Fibroblast of peridontal ligament (primary cell): ENCODE measurements around the gene C4BPA.
A peak's percentile ranks its signal among the peaks of the same experiment; 100 is the strongest.

Experiments
- DNase-seq: peaks from one replicate; pipeline ENCODE4 v3.0.0-alpha.2; 2010; ENCODE audit errors: extremely low read depth

The C4BPA gene

GRCh38 chr1:207103892-207104373 is at the start of gene C4BPA:
TSS of gene C4BPA (plus strand) at chr1:207104233. CDS start at chr1:207113026, 8,793 bp downstream.
- no peak for DNase-seq

GRCh38 chr1:207054491-207054890 is 49.5 kb upstream of the C4BPA start:
- DNase-seq: no peak

DNA sequence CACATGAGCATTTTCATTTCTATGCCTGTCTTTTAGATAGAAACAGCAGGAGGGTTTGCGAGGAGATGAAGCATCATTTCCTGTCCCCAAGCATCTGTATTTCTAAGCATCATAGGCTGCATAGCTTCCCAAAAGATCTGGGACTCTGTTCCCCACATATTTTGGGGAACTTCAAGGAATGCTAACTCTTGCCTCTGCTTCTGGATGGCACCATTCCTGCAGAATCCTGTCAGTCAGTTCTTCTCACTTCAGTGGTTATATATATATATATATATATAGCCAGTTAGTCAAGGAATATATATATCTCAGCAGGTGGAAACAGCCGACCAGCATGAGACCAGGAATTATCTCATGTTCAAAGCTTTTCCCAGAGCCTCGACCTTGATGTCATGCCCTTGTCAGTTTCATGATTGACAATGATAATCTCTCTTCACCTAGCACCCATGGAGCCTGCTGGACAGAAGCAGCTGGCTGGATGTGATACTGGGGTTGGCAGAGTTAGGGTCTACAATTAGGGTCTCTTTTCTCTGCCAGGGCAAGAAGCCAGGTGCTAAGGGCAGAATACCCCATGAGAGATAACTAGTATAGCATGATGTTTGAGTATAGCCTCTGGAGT is 48.5 kb upstream of the C4BPA start:
- DNase-seq: no peak

DNA sequence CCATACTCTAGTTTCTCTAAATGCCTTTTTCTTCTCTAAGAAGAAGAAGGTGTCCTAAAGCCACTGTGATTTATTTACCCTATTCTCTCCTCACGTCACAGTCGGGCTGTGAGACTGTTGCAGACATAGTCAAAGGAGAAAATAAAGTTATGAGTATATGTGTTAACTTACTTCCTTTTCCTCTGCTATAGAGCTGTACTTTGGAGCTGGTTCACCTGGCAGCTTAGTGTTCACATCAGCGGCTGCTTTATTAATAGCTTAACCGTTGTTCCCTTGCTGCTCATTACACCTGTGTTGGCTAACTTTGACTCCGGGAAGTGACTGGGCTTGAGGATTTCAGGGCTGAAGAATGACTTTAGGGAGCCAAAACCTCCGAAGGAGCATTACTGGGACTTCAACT is 47.4 kb upstream of the C4BPA start:
- DNase-seq: no peak

DNA sequence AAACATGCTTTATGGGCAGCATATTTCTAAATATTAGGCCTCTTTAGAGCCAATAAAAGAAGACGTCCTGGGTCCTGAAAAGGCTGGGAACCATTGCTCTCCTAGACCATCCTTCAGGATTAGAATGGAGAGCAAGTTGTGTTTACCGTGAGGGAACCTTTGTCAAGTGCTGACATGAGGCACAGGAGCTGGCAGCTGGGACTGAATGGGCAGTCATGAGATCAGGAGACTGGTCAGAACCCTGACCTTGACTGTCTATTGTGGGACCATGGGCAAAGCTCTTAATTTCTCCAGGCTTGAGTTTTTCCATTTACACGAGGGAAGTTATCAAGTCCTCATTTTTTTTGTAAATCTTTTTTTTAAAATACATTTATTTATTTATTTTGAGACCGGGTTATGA is 45.8 kb upstream of the C4BPA start:
- DNase-seq: no peak

DNA sequence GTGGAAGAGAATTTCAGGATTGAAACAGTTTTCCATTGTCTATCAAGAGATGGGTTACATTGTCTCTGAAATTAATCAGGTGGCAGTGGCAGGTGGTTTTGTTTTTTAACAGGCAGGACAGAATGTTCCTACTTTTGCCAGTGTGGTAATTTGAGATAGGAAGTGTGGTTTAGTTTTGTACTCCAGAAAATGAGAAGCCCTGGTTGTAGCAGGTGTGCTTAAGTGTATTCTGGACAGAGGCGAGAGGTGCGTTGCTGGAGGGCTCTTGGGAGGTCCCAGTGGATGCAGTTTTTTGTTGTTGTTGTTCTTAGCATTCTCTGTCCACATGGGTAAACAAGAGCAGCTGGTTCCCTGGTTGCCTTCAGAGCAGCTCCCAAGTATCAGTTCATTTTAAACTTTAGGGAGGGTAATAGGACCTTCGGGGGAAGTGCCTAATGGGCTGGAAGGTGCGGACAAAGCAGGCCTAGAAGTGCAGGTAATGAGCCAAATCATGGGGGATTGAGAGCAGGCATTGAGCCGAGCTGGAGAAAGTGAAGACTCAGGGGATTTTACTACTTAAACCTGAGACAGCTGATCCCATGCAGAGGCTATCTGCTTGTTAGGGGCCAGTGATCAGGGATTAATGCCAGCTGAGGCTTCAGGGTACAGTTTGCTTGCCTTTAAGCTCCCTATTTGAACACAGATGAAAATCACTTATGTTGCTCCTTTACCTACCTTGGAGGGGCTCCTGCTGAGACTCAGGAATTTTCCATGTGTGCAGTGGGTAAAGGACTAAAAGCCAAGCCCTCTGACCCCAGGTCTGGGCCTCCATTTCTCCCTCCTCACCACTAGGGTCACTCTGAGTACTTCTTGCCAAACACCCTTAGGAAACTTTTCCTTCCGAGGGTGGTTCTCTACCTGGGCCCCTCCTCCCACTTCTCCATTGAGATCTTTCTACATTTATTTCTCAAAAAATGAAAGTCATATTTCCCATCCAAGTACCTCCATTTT is 44.9 kb upstream of the C4BPA start:
- DNase-seq: no peak

DNA sequence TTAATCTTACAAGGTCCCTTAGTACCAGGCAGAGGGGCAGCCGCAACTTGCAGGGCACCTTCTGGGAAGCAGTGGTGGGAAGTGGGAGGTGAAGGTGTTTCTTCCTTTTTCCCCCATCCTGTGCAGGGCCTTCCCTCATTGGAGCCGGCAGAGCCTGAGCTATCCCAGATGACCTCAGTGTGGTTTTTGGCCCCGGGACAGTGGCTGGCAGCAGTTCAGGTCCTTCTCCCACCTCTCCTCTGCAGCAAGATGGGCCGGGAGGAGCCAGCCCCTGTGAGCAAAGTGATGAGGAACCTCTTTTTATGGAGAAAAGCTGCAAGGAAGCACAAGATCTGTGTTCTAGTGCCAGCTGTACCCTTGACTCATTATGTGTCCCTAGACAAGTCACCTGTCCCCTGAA is 44.2 kb upstream of the C4BPA start:
- DNase-seq: no peak

DNA sequence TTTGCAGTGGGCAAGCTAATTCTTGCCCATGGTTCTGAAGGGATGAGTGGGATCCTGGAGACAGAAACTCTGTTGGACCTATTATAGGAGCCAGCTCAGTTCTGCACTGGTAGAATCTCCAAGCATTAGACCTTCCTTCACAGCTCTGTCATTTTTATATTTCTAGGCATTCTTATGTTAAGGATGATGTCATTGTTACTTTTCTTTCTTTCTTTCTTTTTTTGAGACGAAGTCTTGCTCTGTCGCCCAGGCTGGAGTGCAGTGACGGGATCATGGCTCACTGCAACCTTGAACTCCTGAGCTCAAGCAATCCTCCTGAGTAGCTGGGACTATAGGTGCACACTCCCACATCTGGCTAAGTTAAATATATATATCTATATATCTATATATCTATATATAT is 43.4 kb upstream of the C4BPA start:
- no peak for DNase-seq

- no peak for DNase-seq
These were observed 42.0 kb upstream of the C4BPA start for GRCh38 chr1:207062058-207062457.

- DNase-seq: no peak
These were observed 41.0 kb upstream of the C4BPA start for GRCh38 chr1:207063014-207063413.

DNA sequence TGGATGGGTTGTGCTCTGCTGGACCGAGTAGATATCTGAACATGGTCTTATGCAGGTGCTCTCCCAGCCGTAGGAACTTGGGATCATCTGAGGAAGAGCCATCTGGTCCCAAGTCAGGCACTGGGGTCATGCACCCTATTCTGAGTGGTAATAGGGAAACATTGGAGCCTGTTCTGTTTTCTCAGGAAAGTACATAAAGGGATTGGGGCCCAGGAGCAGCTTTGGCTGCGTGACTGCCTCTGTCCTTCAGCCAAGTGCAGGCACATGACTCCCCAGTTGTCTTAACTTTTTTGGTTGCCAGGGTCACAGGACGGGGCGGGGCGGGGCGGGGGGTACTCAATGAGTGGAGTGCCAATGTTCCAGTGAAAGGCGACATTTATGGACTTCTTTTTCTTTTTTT is 39.5 kb upstream of the C4BPA start:
- DNase-seq: no peak

DNA sequence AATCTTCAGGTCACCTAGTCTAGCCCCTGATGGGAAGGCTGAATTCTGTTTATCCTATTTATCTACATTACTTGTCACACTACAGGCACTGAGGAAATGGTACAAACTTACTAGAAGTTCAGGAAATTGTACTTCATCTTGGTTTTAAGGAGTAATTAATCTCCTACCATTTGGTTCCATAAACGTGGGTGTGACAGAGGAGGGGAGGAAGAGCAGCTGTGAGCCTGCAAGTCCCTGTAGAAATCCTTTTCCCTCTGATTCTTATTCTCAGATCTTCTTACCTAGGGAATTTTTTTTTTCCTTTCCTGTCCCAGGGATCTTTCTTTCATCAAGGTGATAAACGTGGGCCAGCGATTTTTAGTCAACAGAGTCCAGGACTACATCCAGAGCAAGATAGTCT is 36.8 kb upstream of the C4BPA start:
- no peak for DNase-seq

GRCh38 chr1:207067665-207068064 is 36.4 kb upstream of the C4BPA start:
- DNase-seq: no peak

GRCh38 chr1:207069061-207069460 is 35.0 kb upstream of the C4BPA start:
- no peak for DNase-seq

- DNase-seq: no peak
These were observed 34.1 kb upstream of the C4BPA start for GRCh38 chr1:207069858-207070506.

DNA sequence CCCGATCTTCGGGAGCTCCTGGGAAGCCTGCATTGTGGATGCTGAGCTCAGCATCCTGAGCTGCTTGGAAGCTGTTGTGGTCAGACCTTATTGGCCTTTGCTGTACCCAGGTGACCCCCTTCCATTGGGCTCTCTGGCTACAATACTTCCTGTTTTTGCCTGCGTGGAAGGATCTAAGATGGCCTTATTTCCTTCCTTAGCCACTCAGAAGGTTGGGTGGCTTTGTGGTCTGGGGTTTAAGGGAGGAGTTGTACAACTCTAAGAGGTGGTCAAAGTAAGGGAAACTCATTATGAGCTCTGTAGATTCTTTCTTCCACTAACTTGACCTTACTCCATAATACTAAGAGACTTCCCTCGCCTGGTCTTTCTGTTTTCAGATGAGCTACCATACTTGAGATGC is 33.2 kb upstream of the C4BPA start:
- no peak for DNase-seq

- no peak for DNase-seq
These were observed 32.6 kb upstream of the C4BPA start for GRCh38 chr1:207071426-207071825.

- no peak for DNase-seq
These were observed 31.8 kb upstream of the C4BPA start for GRCh38 chr1:207072233-207072632.

DNA sequence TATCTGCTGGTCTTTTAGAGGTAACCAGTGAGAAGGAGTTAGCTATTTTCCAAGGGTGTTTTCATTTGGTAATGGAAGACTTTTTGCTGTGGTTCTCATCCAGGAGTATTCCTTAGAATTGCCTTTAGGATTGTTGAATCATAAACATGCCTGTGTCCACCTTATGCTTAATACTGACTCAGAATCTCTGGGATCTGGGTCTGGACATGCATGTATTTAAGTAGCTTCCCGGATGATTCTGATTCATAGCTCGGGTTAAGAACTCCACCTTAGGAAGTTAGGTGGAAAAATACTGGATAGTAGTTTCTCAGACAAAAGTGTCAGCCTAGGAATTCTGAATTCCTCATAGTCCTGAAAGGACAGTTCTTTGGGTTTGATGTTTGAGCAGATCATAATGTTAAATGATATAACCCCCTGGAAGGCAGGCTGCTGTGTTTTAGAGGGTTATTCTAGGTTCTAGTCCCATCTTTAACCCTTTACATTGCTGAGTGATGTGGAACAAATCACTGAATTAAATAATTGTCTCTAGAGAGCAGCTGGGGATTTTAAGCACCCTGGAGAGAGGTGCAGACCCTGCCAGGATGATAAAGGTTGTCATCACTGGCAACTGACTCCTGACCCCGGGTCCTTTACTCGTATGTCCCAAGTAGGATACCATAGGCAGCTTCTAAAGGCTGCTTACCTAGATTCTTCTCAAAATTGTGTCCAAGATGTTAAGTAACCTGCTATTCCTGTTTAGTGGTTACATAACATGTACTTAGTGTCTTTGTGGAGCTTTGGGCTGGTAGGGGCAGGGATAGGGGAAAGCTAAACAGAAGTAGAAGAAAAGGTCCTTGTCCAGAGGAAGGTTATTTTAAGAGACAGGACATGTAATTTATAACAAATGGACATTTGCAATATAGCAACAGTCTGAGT is 29.9 kb upstream of the C4BPA start:
- no peak for DNase-seq

DNA sequence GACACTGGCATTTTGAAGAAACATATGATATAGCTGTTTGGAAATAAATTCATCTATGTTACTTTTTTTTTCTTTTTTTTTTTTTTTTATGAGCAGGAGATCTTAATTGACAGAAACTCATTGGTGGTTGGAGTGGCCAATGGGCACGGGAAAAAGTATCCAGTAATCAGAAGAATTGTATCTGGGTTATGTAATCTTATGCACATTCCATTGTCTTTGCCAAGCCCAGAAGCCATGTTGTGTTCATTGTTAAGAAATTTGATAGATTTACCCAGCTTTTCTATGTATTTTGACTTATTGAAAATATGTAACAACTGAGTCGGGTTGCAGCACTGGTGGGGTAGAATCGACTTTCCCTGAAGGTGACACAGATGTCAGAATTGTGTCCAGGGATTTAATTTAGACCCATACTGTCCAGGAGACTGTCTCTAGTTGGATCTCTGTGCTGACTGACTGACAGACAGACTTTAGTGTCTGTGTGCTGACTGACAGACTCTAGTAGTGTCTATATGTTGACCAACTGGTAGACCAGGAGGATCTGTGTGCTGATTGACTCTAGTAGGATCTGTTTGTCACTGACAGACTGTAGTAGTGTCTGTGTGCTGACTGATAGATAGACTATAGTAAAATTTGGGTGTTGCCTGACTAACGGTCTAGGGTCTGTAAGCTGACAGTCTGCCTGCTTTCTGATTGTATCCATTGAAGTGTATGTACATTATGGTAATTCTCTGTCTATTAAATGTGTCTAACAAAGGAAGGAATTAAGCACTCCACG is 27.7 kb upstream of the C4BPA start:
- peak; percentile 65 for DNase-seq

DNA sequence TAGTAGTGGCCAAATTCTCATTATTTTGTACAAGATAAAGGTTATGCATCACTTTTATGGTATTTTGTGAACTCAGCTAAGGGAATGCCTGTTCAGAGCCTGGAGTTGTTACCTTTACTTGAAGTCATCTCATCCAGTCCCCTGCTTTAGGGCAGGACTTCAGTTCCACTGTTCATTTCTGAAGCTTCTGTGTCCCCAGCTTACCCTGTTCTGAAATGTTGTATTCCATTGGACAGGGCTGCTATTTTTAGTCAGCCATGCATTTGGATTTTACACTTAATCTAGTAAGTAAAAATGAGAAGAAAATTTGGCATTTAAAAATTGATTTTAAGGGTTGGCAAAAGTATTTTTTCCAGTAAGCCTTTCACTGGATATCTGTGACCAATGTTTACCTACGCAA is 27.0 kb upstream of the C4BPA start:
- DNase-seq: no peak
